HepG2 (cell line): Measurements from ENCODE around the gene HLCS. TPM values are rescaled to one million over a fixed set of nuclear protein-coding genes. Genes with fewer than 3 reads are reported as not detected.

Experiments
- ATAC-seq: fragments of 200-7000 bp; cut with Tn5 transposase; 3 replicates; pipeline ENCODE4 v1.9.1; 2020; ENCODE audit warnings: mild to moderate bottlenecking, moderate library complexity
- BruUV-seq: library from RNA; stranded (reverse); fragments of 400-500 nt; replicated peaks from 2 replicates; lab custom pipeline; 2021; lab: Mats Ljungman, UMichigan
- CTCF ChIA-PET: fragments of 300-600 bp; formaldehyde crosslinking; extraction: SDS; loops from one replicate; lab custom pipeline; 2021; ENCODE audit warnings: low total read pairs, inconsistent platforms, low intra/inter-chr PET ratio; lab: Yijun Ruan, JAX
- POLR2A ChIA-PET: fragments of 350-600 bp; sonication (Branson Sonifier 250); formaldehyde crosslinking; loops from one replicate; lab custom pipeline; 2020; ENCODE audit warnings: antibody characterized with exemption, inconsistent platforms; lab: Yijun Ruan, JAX
- DNase-seq: peaks from one replicate; pipeline ENCODE4 v3.0.0-alpha.2; 2015; ENCODE audit warnings: low spot score
- FAIRE-seq: peaks from 3 replicates; lab custom pipeline; 2011; peaks lifted over from hg19 to GRCh38; lab: Jason Lieb, UNC
- H2AFZ ChIP-seq: one replicate; pipeline ENCODE4 v1.6.1; 2011; ENCODE audit warnings: low read length, inconsistent platforms
- H3K27ac ChIP-seq: fragments of 300-600 bp; 3 replicates; pipeline ENCODE4 v1.8.0; 2011; ENCODE audit warnings: mixed run types, mild to moderate bottlenecking, mixed read lengths, low read length, inconsistent platforms; ENCODE audit not compliant: insufficient read depth; ENCODE audit errors: extremely low read length
- H3K27me3 ChIP-seq, 2 experiments: fragments of 200-600 bp in 1 of 2; 2 replicates in 1 of 2; 3 replicates in 1 of 2; pipeline versions ENCODE4 v1.6.0 to v1.8.0; 2011; ENCODE audit warnings: low read length in 2 of 2, mild to moderate bottlenecking in 2 of 2, moderate library complexity in 2 of 2, inconsistent platforms in 1 of 2; ENCODE audit not compliant: insufficient read depth in 2 of 2, control insufficient read depth in 1 of 2
- H3K36me3 ChIP-seq, 2 experiments: fragments of 200-600 bp in 1 of 2; replicated peaks in 1 of 2; 2 replicates in 1 of 2; 3 replicates in 1 of 2; pipeline versions ENCODE4 v1.5.1 to v1.8.0; 2011; ENCODE audit warnings: low read length in 2 of 2, inconsistent platforms in 1 of 2; ENCODE audit not compliant: insufficient read depth in 2 of 2, control insufficient read depth in 1 of 2
- H3K4me1 ChIP-seq: 2 replicates; pipeline ENCODE4 v1.5.1; 2012; ENCODE audit warnings: low read length, inconsistent platforms; ENCODE audit not compliant: insufficient read depth
- H3K4me2 ChIP-seq: 2 replicates; pipeline ENCODE4 v1.6.0; 2011; ENCODE audit warnings: low read depth, low read length, inconsistent platforms
- H3K4me3 ChIP-seq, 3 experiments: fragments of 200-600 bp in 1 of 3; sonication (generic), shearing (Covaris generic) in 1 of 3; replicated peaks in 1 of 3; 2 replicates each; pipeline ENCODE4 v1.5.1; 2011 to 2016; ENCODE audit warnings: low read length in 3 of 3, inconsistent platforms in 2 of 3, low read depth in 2 of 3, mild to moderate bottlenecking in 2 of 3, control low read depth in 1 of 3, mixed read lengths in 1 of 3; ENCODE audit not compliant: insufficient read depth in 1 of 3
- H3K79me2 ChIP-seq: one replicate; pipeline ENCODE4 v1.6.1; 2011; ENCODE audit warnings: low read length, inconsistent platforms; ENCODE audit not compliant: insufficient read depth
- H3K9ac ChIP-seq: 2 replicates; pipeline ENCODE4 v1.6.0; 2011; ENCODE audit warnings: mild to moderate bottlenecking, low read depth, low read length, inconsistent platforms; ENCODE audit not compliant: insufficient read depth
- H3K9me3 ChIP-seq: 2 replicates; pipeline ENCODE4 v1.5.1; 2012; ENCODE audit warnings: mild to moderate bottlenecking, low read length
- H4K20me1 ChIP-seq: 2 replicates; pipeline ENCODE4 v1.6.0; 2011; ENCODE audit warnings: inconsistent platforms, mild to moderate bottlenecking, low read length, moderate library complexity; ENCODE audit not compliant: insufficient read depth
- DDIT3 ChIP-seq: sonication (generic); formaldehyde crosslinking; IDR thresholded peaks from 2 replicates; pipeline ENCODE4 v1.4.0; 2020; ENCODE audit warnings: mild to moderate bottlenecking, missing genetic modification reagents
- EEA1 ChIP-seq: sonication (generic); formaldehyde crosslinking; IDR thresholded peaks from 2 replicates; pipeline ENCODE4 v1.5.1; 2020; ENCODE audit warnings: mild to moderate bottlenecking, missing genetic modification reagents, borderline replicate concordance
- FOXK2 ChIP-seq: fragments of 450-650 bp; IDR thresholded peaks from 2 replicates; pipeline ENCODE4 v1.6.1; 2016
- HOXA5 ChIP-seq: sonication (generic); formaldehyde crosslinking; IDR thresholded peaks from 2 replicates; pipeline ENCODE4 v1.4.0; 2020; ENCODE audit warnings: missing genetic modification reagents
- JARID2 ChIP-seq: sonication (generic); formaldehyde crosslinking; IDR thresholded peaks from 2 replicates; pipeline ENCODE4 v1.8.1; 2023; ENCODE audit warnings: missing genetic modification reagents, inconsistent platforms; ENCODE audit not compliant: insufficient replicate concordance
- NPAS2 ChIP-seq: sonication (generic); formaldehyde crosslinking; IDR thresholded peaks from 2 replicates; pipeline ENCODE4 v1.8.0; 2022; ENCODE audit warnings: mild to moderate bottlenecking, missing genetic modification reagents, borderline replicate concordance
- PCBP1 ChIP-seq: fragments of 200-400 bp; formaldehyde crosslinking; IDR thresholded peaks from 2 replicates; pipeline ENCODE4 v1.6.1; 2017; ENCODE audit warnings: mild to moderate bottlenecking, low read depth, low read length, borderline replicate concordance
- PHB2 ChIP-seq: fragments of 450-650 bp; IDR thresholded peaks from 2 replicates; pipeline ENCODE4 v1.6.1; 2018; ENCODE audit not compliant: partially characterized antibody
- RFXAP ChIP-seq: sonication (generic); formaldehyde crosslinking; IDR thresholded peaks from 2 replicates; pipeline ENCODE4 v1.4.0; 2020; ENCODE audit warnings: missing genetic modification reagents, borderline replicate concordance
- ZNF282 ChIP-seq: fragments of 450-650 bp; IDR thresholded peaks from 2 replicates; pipeline ENCODE4 v1.6.1; 2018; ENCODE audit not compliant: partially characterized antibody
- ZNF296 ChIP-seq: sonication (generic); formaldehyde crosslinking; conservative IDR thresholded peaks from 2 replicates; pipeline ENCODE4 v1.5.0; 2020; ENCODE audit warnings: mild to moderate bottlenecking, missing genetic modification reagents
- ZNF33A ChIP-seq: sonication (generic); formaldehyde crosslinking; IDR thresholded peaks from 2 replicates; pipeline ENCODE4 v1.5.1; 2020; ENCODE audit warnings: missing genetic modification reagents, mild to moderate bottlenecking, moderate library complexity, borderline replicate concordance
- ZNF446 ChIP-seq: sonication (generic); formaldehyde crosslinking; IDR thresholded peaks from 2 replicates; pipeline ENCODE4 v1.5.0; 2020; ENCODE audit warnings: mild to moderate bottlenecking, missing genetic modification reagents
- ZNF451 ChIP-seq: sonication (generic); formaldehyde crosslinking; IDR thresholded peaks from 2 replicates; pipeline ENCODE4 v1.5.0; 2020; ENCODE audit warnings: mild to moderate bottlenecking, missing genetic modification reagents
- ZNF557 ChIP-seq: sonication (generic); formaldehyde crosslinking; IDR thresholded peaks from 2 replicates; pipeline ENCODE4 v1.4.0; 2020; ENCODE audit warnings: missing genetic modification reagents
- ZNF569 ChIP-seq: sonication (generic); formaldehyde crosslinking; IDR thresholded peaks from 2 replicates; pipeline ENCODE4 v1.5.0; 2020; ENCODE audit warnings: mild to moderate bottlenecking, missing genetic modification reagents, moderate library complexity, borderline replicate concordance
- ZNF746 ChIP-seq: sonication (generic); formaldehyde crosslinking; IDR thresholded peaks from 2 replicates; pipeline ENCODE4 v1.8.0; 2022; ENCODE audit warnings: mild to moderate bottlenecking, missing genetic modification reagents
- WGBS: methylation state at CpG from one replicate; pipeline ENCODE4 v1.1.6; 2017; ENCODE audit warnings: low lambda C conversion rate; 5-methylcytosine and 5-hydroxymethylcytosine counted together
- in situ Hi-C: cut with HindIII; loops from 2 replicates; pipeline ENCODE4 v1.10.0; 2017; ENCODE audit warnings: low pct_unique_long_range_greater_than_20kb; ENCODE audit not compliant: extremely low pct_ligation_motif_present
- intact Hi-C: fragments of 100-400 bp; cut with micrococcal nuclease; formaldehyde crosslinking; loops from one replicate; pipeline ENCODE4 v1.10.0; 2022; ENCODE audit not compliant: unreplicated experiment
- polyA plus RNA-seq, 8 experiments: library from polyadenylated mRNA; depleted of rRNA in 3 of 8; stranded (reverse) in 7 of 8; unstranded in 1 of 8; fragments of >200 nt; fragmentation: Illumina TruSeq in 4 of 8; extraction: Trizol in 4 of 8; gene quantifications; 2 replicates each; pipeline versions ENCODE4 v1.2.1 to v1.2.3, GENCODE V29; 2011 to 2016; ENCODE audit warnings: low read depth in 4 of 8, missing spikeins in 1 of 8, mixed read lengths in 1 of 8; ENCODE audit not compliant: insufficient read depth in 1 of 8
- total RNA-seq, 5 experiments: library from RNA; depleted of rRNA; stranded (reverse); fragments of >200 nt; fragmentation: Illumina TruSeq; extraction: Trizol; gene quantifications; 2 replicates each; pipeline ENCODE4 v1.2.3, GENCODE V29; 2016; ENCODE audit warnings: low read depth in 1 of 5
- TF ChIP-seq, protein P1 (sequence below): sonication (generic); formaldehyde crosslinking; IDR thresholded peaks from 2 replicates; pipeline ENCODE4 v1.5.1; 2020; ENCODE audit warnings: missing genetic modification reagents, mild to moderate bottlenecking, borderline replicate concordance

The HLCS gene
- total and polyA plus RNA-seq, 2 of the 13 experiments (the other 11 are each of a cell fraction or from before 2014, with no cell fraction given) = 7.9 to 12.3 TPM

GRCh38 chr21:36890086-36890485, 76.4 kb downstream of the HLCS start:
- FAIRE-seq = no peak
- intact Hi-C loops = no loop called here
- ChIA-PET POLR2A (no interaction called here), CTCF (no interaction called here)
- no peak overlapping the region for H2AFZ ChIP-seq
- H3K9me3 ChIP-seq = no peaks in the 10 kb centered on the region
- no TSS peak for BruUV-seq
- H3K4me1 ChIP-seq = no peaks in the 10 kb centered on the region
- H3K27me3 ChIP-seq = no peaks in the 10 kb centered on the region
- no peak for DNase-seq
- ATAC-seq = no peak
- WGBS = 94% methylated on average over 8 of the region's 8 CpGs
- in situ Hi-C loops = no loop called here
- H3K4me2 ChIP-seq = no peak overlapping the region
- no peak overlapping the region for H3K4me3 ChIP-seq
- no peak for TF ChIP-seq ZNF446 (CRISPR knock-in tag)
- no peak for TF ChIP-seq ZNF557 (CRISPR knock-in tag)
- no peak for TF ChIP-seq ZNF296 (CRISPR knock-in tag)
- TF ChIP-seq ZNF569 = no peak
- TF ChIP-seq DDIT3 (CRISPR knock-in tag) = no peak
- TF ChIP-seq HOXA5 (CRISPR knock-in tag) = no peak
- TF ChIP-seq PCBP1 = no peak
- no peak for TF ChIP-seq EEA1
- TF ChIP-seq ZNF451 (CRISPR knock-in tag) = no peak
- TF ChIP-seq FOXK2 = no peak
- no peak for TF ChIP-seq ZNF33A (CRISPR knock-in tag)
- no peak for TF ChIP-seq ZNF746
- TF ChIP-seq JARID2 (CRISPR knock-in tag) = no peak
- TF ChIP-seq, protein P1, sequence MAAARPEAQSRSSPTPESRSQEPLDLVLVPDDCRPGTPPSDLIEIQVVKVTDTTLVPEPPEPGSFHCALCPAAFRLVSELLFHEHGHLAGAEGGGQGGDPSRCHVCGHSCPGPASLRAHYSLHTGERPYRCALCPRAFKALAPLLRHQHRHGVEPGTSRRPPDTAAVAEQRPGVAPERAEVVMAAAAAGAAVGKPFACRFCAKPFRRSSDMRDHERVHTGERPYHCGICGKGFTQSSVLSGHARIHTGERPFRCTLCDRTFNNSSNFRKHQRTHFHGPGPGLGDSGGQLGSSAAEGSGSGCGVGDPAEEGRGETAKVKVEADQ (CRISPR knock-in tag) = no peak
- no peak for TF ChIP-seq RFXAP (CRISPR knock-in tag)
- no peak for TF ChIP-seq PHB2
- TF ChIP-seq NPAS2 (CRISPR knock-in tag) = no peak
- no peak for TF ChIP-seq ZNF282
- no peak overlapping the region for H3K27ac ChIP-seq
- H4K20me1 ChIP-seq = no peaks in the 10 kb centered on the region
- peaks cover 0 to 14% of the 10 kb centered on the region in 2 experiments; a peak in 3 of 5 replicates for H3K36me3 ChIP-seq
- H3K79me2 ChIP-seq = no peaks in the 10 kb centered on the region
- no peak overlapping the region for H3K9ac ChIP-seq
